ENCODE measurements around the gene CDX2. TPM values are rescaled to one million over a fixed set of nuclear protein-coding genes. Genes with fewer than 3 reads are reported as not detected.

The CDX2 gene
- total RNA-seq, 1 experiment from 2014 or later, result 12.5 TPM

DNA sequence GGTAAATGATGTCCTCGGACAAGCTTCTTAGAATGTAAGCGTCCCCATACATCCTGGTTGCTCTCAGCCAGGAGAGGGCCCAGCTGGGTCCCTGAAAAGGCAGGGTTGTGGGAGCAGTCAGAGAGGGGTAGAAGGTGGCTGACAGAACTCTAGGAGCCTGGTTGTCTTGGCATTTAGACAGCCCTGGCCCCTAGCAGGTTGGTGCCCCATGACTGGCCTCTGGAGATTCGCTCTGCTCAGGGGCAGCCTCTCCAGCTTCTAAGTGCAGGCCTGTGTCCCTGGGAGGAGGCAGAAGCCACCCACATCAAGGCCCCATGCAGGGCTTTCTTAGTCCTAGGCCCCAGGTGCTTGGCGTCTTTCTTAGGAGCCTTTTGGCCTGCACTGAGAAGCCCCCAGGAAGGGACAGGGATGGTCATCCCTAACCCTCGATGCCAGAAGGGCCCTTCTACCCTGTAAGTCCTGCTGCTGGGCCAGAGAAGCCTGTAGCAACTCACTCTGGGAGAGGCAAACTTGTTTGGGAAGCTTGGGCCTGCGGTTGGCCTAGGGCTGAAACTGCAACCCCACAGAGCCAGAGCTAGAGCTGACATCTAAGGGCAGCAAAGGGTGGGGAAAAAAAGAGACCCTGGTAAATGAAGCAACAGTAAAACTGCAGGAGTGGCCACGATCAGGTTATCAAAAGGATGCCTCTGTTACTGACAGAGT lies 2.8 kb upstream of the CDX2 start:
- no TSS peak for BruUV-seq (replicated peaks)
- Histone ChIP-seq H3K36me3 (ENCODE audit: control insufficient read depth in 1 of 2, insufficient read depth in 2 of 2, low read length in 2 of 2) (no peaks in the 10 kb centered on the region), H3K4me3 (replicated peaks in 1 of 2; ENCODE audit: low read depth in 1 of 2, low read length in 2 of 2) (no peak overlapping the region), H2AFZ (ENCODE audit: low read depth, low read length, poor library complexity, severe bottlenecking) (no peak overlapping the region), H3K9me3 (ENCODE audit: control insufficient read depth in 1 of 2, insufficient read depth in 1 of 2, low read depth in 1 of 2, low read length in 2 of 2) (no peaks in the 10 kb centered on the region), H3K9ac (ENCODE audit: low read length) (no peak overlapping the region), H3K79me2 (ENCODE audit: insufficient read depth, low read length) (peaks cover 17% of the 10 kb centered on the region), H3K27me3 (ENCODE audit: insufficient read depth, low read length) (no peaks in the 10 kb centered on the region), H4K20me1 (ENCODE audit: insufficient read depth) (no peaks in the 10 kb centered on the region), H3K9me2 (ENCODE audit: insufficient read depth) (no peaks in the 10 kb centered on the region), H3K4me1 (ENCODE audit: control insufficient read depth in 1 of 2, insufficient read depth in 2 of 2, low read length in 2 of 2) (peaks cover 6 to 16% of the 10 kb centered on the region in 2 experiments; a peak in 3 of 4 replicates), H3K27ac (ENCODE audit: low read depth, low read length) (no peak overlapping the region), H3K4me2 (ENCODE audit: low read length) (no peak overlapping the region)
- ChIA-PET CTCF (interaction anchor here (4.2 kb wide), 1 partner anchor 12 kb away, joined by 14 read pairs; no protein-coding TSS in a partner anchor), RAD21 (ENCODE audit: low non-redundant PET in 1 of 2, low total read pairs in 2 of 2, uncharacterized antibody in 2 of 2, unreplicated experiment in 2 of 2) (no interaction called here), POLR2A (no interaction called here)
- DNase-seq (ENCODE audit: low read depth, low spot score) (no peak), ATAC-seq (no peak)
- TF ChIP-seq TCF7L2 (IDR thresholded peaks at IDR 0.05; ENCODE audit: borderline replicate concordance, extremely low read depth, insufficient read depth, insufficient read length) (no peak), RAD21 (IDR thresholded peaks at IDR 0.05; ENCODE audit: low read depth) (no peak), POLR2AphosphoS5 (IDR thresholded peaks at IDR 0.05; ENCODE audit: low read depth, low read length) (no peak), EZH2 (IDR thresholded peaks at IDR 0.05) (no peak), ZNF274 (IDR thresholded peaks at IDR 0.05; ENCODE audit: low read depth, low read length) (no peak), JUND (IDR thresholded peaks at IDR 0.05) (no peak), FOSL1 (IDR thresholded peaks at IDR 0.05; ENCODE audit: low read depth) (no peak), POLR2A (IDR thresholded peaks at IDR 0.05; ENCODE audit: borderline replicate concordance, extremely low read depth, insufficient read depth, insufficient read length) (no peak), SRF (IDR thresholded peaks at IDR 0.05; ENCODE audit: low read depth) (no peak), EGR1 (IDR thresholded peaks at IDR 0.05; ENCODE audit: low read depth) (no peak), ELF1 (IDR thresholded peaks at IDR 0.05; ENCODE audit: borderline replicate concordance, low read depth) (no peak), YY1 (IDR thresholded peaks at IDR 0.05; ENCODE audit: extremely low read depth, insufficient replicate concordance, low read depth, low read length) (no peak)
- TF ChIP-seq, protein P1, sequence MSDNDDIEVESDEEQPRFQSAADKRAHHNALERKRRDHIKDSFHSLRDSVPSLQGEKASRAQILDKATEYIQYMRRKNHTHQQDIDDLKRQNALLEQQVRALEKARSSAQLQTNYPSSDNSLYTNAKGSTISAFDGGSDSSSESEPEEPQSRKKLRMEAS (IDR thresholded peaks at IDR 0.05), result no peak
- TF ChIP-seq, protein P2, sequence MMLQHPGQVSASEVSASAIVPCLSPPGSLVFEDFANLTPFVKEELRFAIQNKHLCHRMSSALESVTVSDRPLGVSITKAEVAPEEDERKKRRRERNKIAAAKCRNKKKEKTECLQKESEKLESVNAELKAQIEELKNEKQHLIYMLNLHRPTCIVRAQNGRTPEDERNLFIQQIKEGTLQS (IDR thresholded peaks at IDR 0.05), result no peak
- intact Hi-C loops (cut with micrococcal nuclease), result no loop called here

Measured in HCT116 (cell line).